ENCODE measurements around the gene HLA-DMA.

- no peak for TF ChIP-seq REST (IDR thresholded peaks at IDR 0.05; ENCODE audit: low read depth)
- TF ChIP-seq YY1 (IDR thresholded peaks at IDR 0.05; ENCODE audit: low read depth): no peak
- TF ChIP-seq TAF1 (IDR thresholded peaks at IDR 0.05; ENCODE audit: low read depth): no peak
- TF ChIP-seq, protein P1, sequence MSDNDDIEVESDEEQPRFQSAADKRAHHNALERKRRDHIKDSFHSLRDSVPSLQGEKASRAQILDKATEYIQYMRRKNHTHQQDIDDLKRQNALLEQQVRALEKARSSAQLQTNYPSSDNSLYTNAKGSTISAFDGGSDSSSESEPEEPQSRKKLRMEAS (IDR thresholded peaks at IDR 0.05): no peak
- no peak for TF ChIP-seq CREB1 (IDR thresholded peaks at IDR 0.05; ENCODE audit: low read depth)
- TF ChIP-seq NFIC (IDR thresholded peaks at IDR 0.05): no peak
- TF ChIP-seq USF1 (IDR thresholded peaks at IDR 0.05): no peak
- TF ChIP-seq FOXM1 (IDR thresholded peaks at IDR 0.05; ENCODE audit: borderline replicate concordance, low read depth): no peak
- TF ChIP-seq EGR1 (IDR thresholded peaks at IDR 0.05): no peak
- no peak for TF ChIP-seq TCF12 (IDR thresholded peaks at IDR 0.05; ENCODE audit: low read depth)
- TF ChIP-seq RAD21 (IDR thresholded peaks at IDR 0.05; ENCODE audit: low read depth): no peak
Measured at GRCh38 chr6:32980488-32981038, 27.7 kb upstream of the HLA-DMA start.

Measured in Ishikawa (cell line).